A549 (cell line): Measurements from ENCODE around the gene ZNF264. TPM values are rescaled to one million over a fixed set of nuclear protein-coding genes. Genes with fewer than 3 reads are reported as not detected.
A peak's percentile ranks its signal among the peaks of the same experiment; 100 is the strongest.

Source experiments
- ATAC-seq, 2 experiments: fragments of 200-7000 bp in 1 of 2; fragments of >200 bp in 1 of 2; cut with Nextera tagmentation in 1 of 2; cut with Tn5 transposase in 1 of 2; 3 replicates each; pipeline versions ENCODE4 v1.8.0 to v1.9.1; 2018 to 2020; ENCODE audit warnings: mild to moderate bottlenecking in 1 of 2, moderate library complexity in 1 of 2
- CTCF ChIA-PET: fragments of 300-600 bp; sonication (Branson Sonifier 250); formaldehyde crosslinking; extraction: SDS; loops from one replicate; lab custom pipeline; 2021; ENCODE audit warnings: antibody characterized with exemption, inconsistent platforms; lab: Yijun Ruan, JAX
- POLR2A ChIA-PET: fragments of 350-600 bp; formaldehyde crosslinking; extraction: SDS; loops from one replicate; lab custom pipeline; 2021; ENCODE audit warnings: antibody characterized with exemption, inconsistent platforms; lab: Yijun Ruan, JAX
- DNase-seq, 2 experiments: peaks; one replicate each; pipeline versions ENCODE4 v3.0.0 to v3.0.0-alpha.2; 2011 to 2016; ENCODE audit warnings: low read depth in 1 of 2, low spot score in 1 of 2
- FAIRE-seq: peaks from 2 replicates; lab custom pipeline; 2011; peaks lifted over from hg19 to GRCh38; lab: Jason Lieb, UNC
- H3K27ac ChIP-seq, 2 experiments: fragments of >200 bp; sonication (Bioruptor Twin); formaldehyde crosslinking; 3 replicates each; pipeline ENCODE4 v1.5.1; 2016 to 2017
- H3K4me1 ChIP-seq: fragments of >200 bp; sonication (Bioruptor Twin); formaldehyde crosslinking; 3 replicates; pipeline ENCODE4 v1.6.1; 2016
- H3K4me2 ChIP-seq: fragments of >200 bp; sonication (Bioruptor Twin); formaldehyde crosslinking; 3 replicates; pipeline ENCODE4 v1.6.1; 2016
- H3K4me3 ChIP-seq: fragments of >200 bp; sonication (Bioruptor Twin); formaldehyde crosslinking; 3 replicates; pipeline ENCODE4 v1.5.1; 2016
- H3K9me3 ChIP-seq: fragments of >200 bp; sonication (Bioruptor Twin); formaldehyde crosslinking; 3 replicates; pipeline ENCODE4 v1.6.1; 2016
- ATOH8 ChIP-seq: fragments of 250-450 bp; sonication (Bioruptor Pico); IDR thresholded peaks from 2 replicates; pipeline ENCODE4 v1.5.0; 2020; ENCODE audit warnings: low read depth, mild to moderate bottlenecking, moderate library complexity
- BCL3 ChIP-seq: fragments of >200 bp; sonication (Bioruptor Twin); formaldehyde crosslinking; IDR thresholded peaks from 3 replicates; pipeline ENCODE4 v1.6.1; 2016
- BHLHE40 ChIP-seq: IDR thresholded peaks from 2 replicates; pipeline ENCODE4 v1.6.1; 2012; ENCODE audit warnings: low read depth, low read length, inconsistent platforms
- CBX8 ChIP-seq: fragments of 200-600 bp; sonication (generic); IDR thresholded peaks from 2 replicates; pipeline ENCODE4 v1.6.1; 2016
- CHD4 ChIP-seq: fragments of 200-600 bp; sonication (generic); IDR thresholded peaks from 2 replicates; pipeline ENCODE4 v1.6.1; 2016; ENCODE audit warnings: antibody characterized with exemption, mild to moderate bottlenecking, borderline replicate concordance
- CTCF ChIP-seq: fragments of >200 bp; sonication (Bioruptor Twin); formaldehyde crosslinking; IDR thresholded peaks from 3 replicates; pipeline ENCODE4 v1.5.1; 2016
- E2F6 ChIP-seq: IDR thresholded peaks from 2 replicates; pipeline ENCODE4 v1.6.1; 2012; ENCODE audit warnings: low read depth, borderline replicate concordance
- EHF ChIP-seq: fragments of 250-450 bp; sonication (Bioruptor Pico); IDR thresholded peaks from 2 replicates; pipeline ENCODE4 v1.5.0; 2020; ENCODE audit warnings: mild to moderate bottlenecking
- ELK1 ChIP-seq: fragments of 150-350 bp; IDR thresholded peaks from 2 replicates; pipeline ENCODE4 v1.6.1; 2014; ENCODE audit warnings: low read depth, mild to moderate bottlenecking, low read length
- EP300 ChIP-seq, 2 experiments: fragments of >200 bp; sonication (Bioruptor Twin); formaldehyde crosslinking; IDR thresholded peaks; 2 replicates in 1 of 2; 3 replicates in 1 of 2; pipeline ENCODE4 v1.6.1; 2016 to 2017
- ESRRA ChIP-seq: fragments of 150-350 bp; IDR thresholded peaks from 2 replicates; pipeline ENCODE4 v1.6.1; 2014; ENCODE audit warnings: mild to moderate bottlenecking, low read length, borderline replicate concordance
- FOSB ChIP-seq: fragments of 250-450 bp; sonication (Bioruptor Pico); IDR thresholded peaks from 2 replicates; pipeline ENCODE4 v1.5.0; 2020; ENCODE audit warnings: mild to moderate bottlenecking, moderate library complexity
- FOXS1 ChIP-seq: fragments of 250-450 bp; sonication (Bioruptor Pico); IDR thresholded peaks from 2 replicates; pipeline ENCODE4 v1.5.0; 2020; ENCODE audit warnings: mild to moderate bottlenecking, moderate library complexity
- GATA3 ChIP-seq: IDR thresholded peaks from 2 replicates; pipeline ENCODE4 v1.6.1; 2012; ENCODE audit warnings: borderline replicate concordance
- HDAC2 ChIP-seq: fragments of 200-600 bp; sonication (generic); IDR thresholded peaks from 2 replicates; pipeline ENCODE4 v1.6.1; 2016
- HES2 ChIP-seq: fragments of >200 bp; sonication (Bioruptor Twin); formaldehyde crosslinking; IDR thresholded peaks from 2 replicates; pipeline ENCODE4 v1.6.1; 2016
- HOXA7 ChIP-seq: fragments of 250-450 bp; sonication (Bioruptor Pico); IDR thresholded peaks from 2 replicates; pipeline ENCODE4 v1.5.0; 2020; ENCODE audit warnings: mild to moderate bottlenecking, moderate library complexity
- HOXB13 ChIP-seq: fragments of 250-450 bp; sonication (Bioruptor Pico); IDR thresholded peaks from 2 replicates; pipeline ENCODE4 v1.5.0; 2020; ENCODE audit warnings: low read depth, mild to moderate bottlenecking, moderate library complexity
- KDM5A ChIP-seq: fragments of 200-600 bp; sonication (generic); IDR thresholded peaks from 2 replicates; pipeline ENCODE4 v1.6.1; 2016; ENCODE audit warnings: antibody characterized with exemption, mild to moderate bottlenecking
- MYC ChIP-seq: IDR thresholded peaks from 2 replicates; pipeline ENCODE4 v1.6.1; 2012; ENCODE audit warnings: mild to moderate bottlenecking, inconsistent platforms, low read length, improper control_type of control experiment, borderline replicate concordance
- PBX3 ChIP-seq: IDR thresholded peaks from 2 replicates; pipeline ENCODE4 v1.6.1; 2012
- PHF8 ChIP-seq: fragments of 200-600 bp; sonication (generic); IDR thresholded peaks from 2 replicates; pipeline ENCODE4 v1.6.1; 2016; ENCODE audit warnings: low read depth, mild to moderate bottlenecking, antibody characterized with exemption, moderate library complexity, borderline replicate concordance
- RFX5 ChIP-seq: fragments of 450-650 bp; IDR thresholded peaks from 2 replicates; pipeline ENCODE4 v1.7.1; 2014; ENCODE audit warnings: antibody characterized with exemption, mild to moderate bottlenecking, moderate library complexity
- TP53 ChIP-seq: fragments of 250-450 bp; sonication (Bioruptor Pico); IDR thresholded peaks from 2 replicates; pipeline ENCODE4 v1.5.0; 2021; ENCODE audit warnings: mild to moderate bottlenecking, moderate library complexity
- USF2 ChIP-seq: fragments of 450-650 bp; IDR thresholded peaks from 2 replicates; pipeline ENCODE4 v1.6.1; 2014; ENCODE audit warnings: antibody characterized with exemption
- WGBS: methylation state at CpG from one replicate; pipeline ENCODE4 v1.1.6; 2017; ENCODE audit errors: missing lambda C conversion rate; 5-methylcytosine and 5-hydroxymethylcytosine counted together
- polyA plus RNA-seq, 4 experiments: library from polyadenylated mRNA; depleted of rRNA in 3 of 4; stranded (reverse); fragments of >200 nt; fragmentation: RNase III in 1 of 4; extraction: RNeasy Plus Mini Kit Qiagen cat#74134 plus additional on column Dnase treatment in 1 of 4; gene quantifications; 2 replicates in 3 of 4; 3 replicates in 1 of 4; pipeline ENCODE4 v1.2.3, GENCODE V29; 2011 to 2017

ZNF264 gene
- polyA plus RNA-seq, 2 of the 4 experiments (the other 2 are of a cell fraction), result 3.4 to 9.1 TPM

GRCh38 chr19:57190301-57190700 lies 999 bp upstream of the ZNF264 start:
- POLR2A ChIA-PET, result interaction anchor here (1.7 kb wide), 1 partner anchor 50 kb away, joined by 7 read pairs; the partner anchor contains the start of gene ZNF805

GRCh38 chr19:57192077-57192420 lies 749 bp downstream of the ZNF264 start:
- CTCF ChIA-PET, result interaction anchor here (0.8 to 1.6 kb wide), 3 partner anchors 10 to 49 kb away, joined by 3 to 4 read pairs (median 4); no protein-coding TSS in a partner anchor
- ATAC-seq, result peak in 1 of 2 experiments; percentile 34; a peak in 3 of 6 replicates
- Histone ChIP-seq H3K4me1 (no peaks in the 10 kb centered on the region), H3K4me2 (peak overlapping the region; percentile 74), H3K4me3 (peak overlapping the region; percentile 83), H3K9me3 (peaks cover 76% of the 10 kb centered on the region), H3K27ac (peak overlapping the region; percentile 77 to 90)
- DNase-seq, result peak; percentile 26 to 40
- FAIRE-seq, result no peak
- TF ChIP-seq HOXA7 (CRISPR knock-in tag) (no peak), KDM5A (no peak), TP53 (no peak), ATOH8 (CRISPR knock-in tag) (no peak), BHLHE40 (no peak), CBX8 (no peak), FOXS1 (CRISPR knock-in tag) (no peak), EHF (CRISPR knock-in tag) (no peak), BCL3 (no peak), GATA3 (no peak), FOSB (CRISPR knock-in tag) (no peak), HDAC2 (no peak), EP300 (IDR thresholded peaks at IDR 0.05) (no peak), HOXB13 (no peak)
- 57% methylated on average over 9 of the region's 9 CpGs for WGBS
- POLR2A ChIA-PET, result interaction anchor here (1.7 kb wide), 1 partner anchor 48 kb away, joined by 7 read pairs; the partner anchor contains the start of gene ZNF805

More at GRCh38 chr19:57190301-57190700, 999 bp upstream of the ZNF264 start:
- FAIRE-seq, result no peak
- TF ChIP-seq HOXB13, result no peak
- no peak for TF ChIP-seq HES2
- no peak for TF ChIP-seq ATOH8 (CRISPR knock-in tag)
- TF ChIP-seq USF2, result no peak
- H3K4me3 ChIP-seq, result no peak overlapping the region; the same call in 2 of the 3 replicates
- CTCF ChIA-PET, result interaction anchor here (1.6 kb wide), 1 partner anchor 14 kb away, joined by 4 read pairs; no protein-coding TSS in a partner anchor
- no peak for DNase-seq
- peaks cover 71% of the 10 kb centered on the region for H3K9me3 ChIP-seq
- WGBS, result 20% methylated on average over 3 of the region's 3 CpGs
- no peaks in the 10 kb centered on the region for H3K4me1 ChIP-seq
- H3K27ac ChIP-seq, result no peak overlapping the region
- ATAC-seq, result no peak
- no peak overlapping the region for H3K4me2 ChIP-seq

GRCh38 chr19:57192993-57193392 lies 1.7 kb downstream of the ZNF264 start:
- no peaks in the 10 kb centered on the region for H3K4me1 ChIP-seq
- H3K4me2 ChIP-seq, result no peak overlapping the region
- H3K4me3 ChIP-seq, result peak overlapping the region; percentile 83; the same call in 1 of the 3 replicates
- WGBS, result 92% methylated on average over 5 of the region's 5 CpGs
- FAIRE-seq (no peak), ATAC-seq (no peak), DNase-seq (no peak)
- CTCF ChIA-PET, result interaction anchor here (1.0 to 1.3 kb wide), 2 partner anchors 10 to 48 kb away, joined by 3 read pairs; no protein-coding TSS in a partner anchor
- POLR2A ChIA-PET, result interaction anchor here (0.8 kb wide), 1 partner anchor 47 kb away, joined by 3 read pairs; the partner anchor contains the start of gene ZNF805
- H3K9me3 ChIP-seq, result peaks cover 80% of the 10 kb centered on the region
- no peak overlapping the region for H3K27ac ChIP-seq
- TF ChIP-seq E2F6 (no peak), RFX5 (no peak), MYC (no peak), EHF (CRISPR knock-in tag) (no peak), PHF8 (no peak), CHD4 (no peak), BHLHE40 (no peak), ESRRA (no peak), PBX3 (no peak), ELK1 (no peak), CTCF (no peak), FOXS1 (CRISPR knock-in tag) (no peak)
